SK-N-SH (cell line): ENCODE measurements around the gene TUBGCP2. TPM values are rescaled to one million over a fixed set of nuclear protein-coding genes. Genes with fewer than 3 reads are reported as not detected.

ENCODE experiments used
- CTCF ChIA-PET: fragments of 300-600, 350-600 bp; formaldehyde crosslinking; extraction: SDS; loops from one replicate; lab custom pipeline; 2021; lab: Yijun Ruan, JAX
- POLR2A ChIA-PET: fragments of 350-600 bp; sonication (Branson Sonifier 250); formaldehyde crosslinking; extraction: SDS; loops from one replicate; lab custom pipeline; 2020; ENCODE audit warnings: antibody characterized with exemption, inconsistent platforms; lab: Yijun Ruan, JAX
- DNase-seq: peaks from one replicate; pipeline ENCODE4 v3.0.0; 2012
- H2AFZ ChIP-seq: fragments of 200-600 bp; sonication (generic); 2 replicates; pipeline ENCODE4 v1.8.1; 2016; ENCODE audit warnings: antibody characterized with exemption, mild to moderate bottlenecking, low read depth
- H3F3A ChIP-seq: fragments of 200-600 bp; sonication (generic); replicated peaks from 2 replicates; pipeline ENCODE3; 2016; ENCODE audit warnings: antibody characterized with exemption, mild to moderate bottlenecking; ENCODE audit not compliant: insufficient read depth
- H3K27ac ChIP-seq, 2 experiments: fragments of 200-500 bp in 1 of 2; fragments of 200-600 bp in 1 of 2; sonication (Bioruptor generic) in 1 of 2; sonication (generic), shearing (Covaris generic) in 1 of 2; 2 replicates each; pipeline versions ENCODE4 v1.5.1 to v1.6.1; 2014 to 2016; ENCODE audit warnings: low read depth in 2 of 2, inconsistent platforms in 1 of 2, low read length in 1 of 2, mild to moderate bottlenecking in 1 of 2, mixed read lengths in 1 of 2
- H3K27me3 ChIP-seq: fragments of 200-600 bp; sonication (generic), shearing (Covaris generic); 2 replicates; pipeline ENCODE4 v1.6.1; 2016; ENCODE audit warnings: mixed run types; ENCODE audit not compliant: insufficient read depth
- H3K36me3 ChIP-seq, 2 experiments: fragments of 200-500 bp in 1 of 2; fragments of 200-600 bp in 1 of 2; sonication (Bioruptor generic) in 1 of 2; sonication (generic) in 1 of 2; replicated peaks in 1 of 2; 2 replicates each; pipeline versions ENCODE3 to v1.5.1; 2014 to 2016; ENCODE audit warnings: low read length in 1 of 2, mild to moderate bottlenecking in 1 of 2; ENCODE audit not compliant: insufficient read depth in 2 of 2, control insufficient read depth in 1 of 2
- H3K4me1 ChIP-seq, 2 experiments: fragments of 200-500 bp in 1 of 2; fragments of 200-600 bp in 1 of 2; sonication (Bioruptor generic) in 1 of 2; sonication (generic), shearing (Covaris generic) in 1 of 2; 2 replicates each; pipeline versions ENCODE4 v1.5.1 to v1.6.1; 2014 to 2016; ENCODE audit warnings: low read depth in 1 of 2, low read length in 1 of 2, mixed run types in 1 of 2; ENCODE audit not compliant: insufficient read depth in 2 of 2, control insufficient read depth in 1 of 2
- H3K4me2 ChIP-seq: fragments of 200-600 bp; sonication (generic), shearing (Covaris generic); 2 replicates; pipeline ENCODE4 v1.6.1; 2017; ENCODE audit warnings: mixed run types
- H3K4me3 ChIP-seq, 2 experiments: fragments of 200-500 bp in 1 of 2; fragments of 200-600 bp in 1 of 2; sonication (Bioruptor generic) in 1 of 2; sonication (generic), shearing (Covaris generic) in 1 of 2; 2 replicates each; pipeline versions ENCODE4 v1.5.1 to v1.8.1; 2014 to 2016; ENCODE audit warnings: low read depth in 2 of 2, inconsistent platforms in 1 of 2, low read length in 1 of 2, mild to moderate bottlenecking in 1 of 2, mixed read lengths in 1 of 2, moderate library complexity in 1 of 2
- H3K79me2 ChIP-seq: fragments of 200-600 bp; sonication (generic); 2 replicates; pipeline ENCODE4 v1.8.1; 2017; ENCODE audit warnings: mild to moderate bottlenecking; ENCODE audit not compliant: insufficient read depth
- H3K9ac ChIP-seq: fragments of 200-600 bp; sonication (generic); 2 replicates; pipeline ENCODE4 v1.6.1; 2017; ENCODE audit warnings: mixed run types
- H3K9me2 ChIP-seq: fragments of 200-600 bp; sonication (generic); 2 replicates; pipeline ENCODE4 v1.6.1; 2017; ENCODE audit warnings: mixed run types
- H3K9me3 ChIP-seq: fragments of 200-600 bp; sonication (generic); 2 replicates; pipeline ENCODE4 v1.6.1; 2017; ENCODE audit warnings: mixed run types, mild to moderate bottlenecking, moderate library complexity
- H4K20me1 ChIP-seq: fragments of 200-600 bp; sonication (generic); 2 replicates; pipeline ENCODE4 v1.6.1; 2017; ENCODE audit warnings: mild to moderate bottlenecking, mixed run types; ENCODE audit not compliant: insufficient read depth
- ELF1 ChIP-seq: IDR thresholded peaks from 2 replicates; pipeline ENCODE4 v1.4.0; 2012
- JUND ChIP-seq: IDR thresholded peaks from 2 replicates; pipeline ENCODE4 v1.4.0; 2012
- MEF2A ChIP-seq: IDR thresholded peaks from 2 replicates; pipeline ENCODE4 v1.4.0; 2012; ENCODE audit warnings: low read depth, borderline replicate concordance
- RCOR1 ChIP-seq: fragments of 150-350 bp; IDR thresholded peaks from 2 replicates; pipeline ENCODE4 v1.6.1; 2017; ENCODE audit warnings: antibody characterized with exemption, low read length
- SIN3A ChIP-seq: IDR thresholded peaks from 2 replicates; pipeline ENCODE4 v1.6.1; 2012; ENCODE audit warnings: low read depth, mild to moderate bottlenecking, low read length, moderate library complexity, borderline replicate concordance
- TEAD4 ChIP-seq: IDR thresholded peaks from 2 replicates; pipeline ENCODE4 v1.4.0; 2012; ENCODE audit warnings: mild to moderate bottlenecking, borderline replicate concordance; ENCODE audit not compliant: insufficient read depth
- WGBS: methylation state at CpG from one replicate; pipeline ENCODE4 v1.1.6; 2017; ENCODE audit warnings: low lambda C conversion rate; 5-methylcytosine and 5-hydroxymethylcytosine counted together
- polyA plus RNA-seq, 3 experiments: library from polyadenylated mRNA; depleted of rRNA; stranded (reverse); fragments of >200 nt; gene quantifications; 2 replicates each; pipeline ENCODE4 v1.2.3, GENCODE V29; 2012
- small RNA-seq, 7 experiments: library from RNA; depleted of rRNA; stranded (forward); fragments of <200 nt; gene quantifications; one replicate each; pipeline ENCODE3, GENCODE V24; 2012
- TF ChIP-seq, protein P1 (sequence below): fragments of 200-600 bp; sonication (generic); IDR thresholded peaks from 2 replicates; pipeline ENCODE4 v1.6.1; 2017; ENCODE audit warnings: antibody characterized with exemption, mild to moderate bottlenecking, moderate library complexity

TUBGCP2 gene
- polyA plus RNA-seq, 1 of the 3 experiments (the other 2 are of a cell fraction): 49.1 TPM

DNA sequence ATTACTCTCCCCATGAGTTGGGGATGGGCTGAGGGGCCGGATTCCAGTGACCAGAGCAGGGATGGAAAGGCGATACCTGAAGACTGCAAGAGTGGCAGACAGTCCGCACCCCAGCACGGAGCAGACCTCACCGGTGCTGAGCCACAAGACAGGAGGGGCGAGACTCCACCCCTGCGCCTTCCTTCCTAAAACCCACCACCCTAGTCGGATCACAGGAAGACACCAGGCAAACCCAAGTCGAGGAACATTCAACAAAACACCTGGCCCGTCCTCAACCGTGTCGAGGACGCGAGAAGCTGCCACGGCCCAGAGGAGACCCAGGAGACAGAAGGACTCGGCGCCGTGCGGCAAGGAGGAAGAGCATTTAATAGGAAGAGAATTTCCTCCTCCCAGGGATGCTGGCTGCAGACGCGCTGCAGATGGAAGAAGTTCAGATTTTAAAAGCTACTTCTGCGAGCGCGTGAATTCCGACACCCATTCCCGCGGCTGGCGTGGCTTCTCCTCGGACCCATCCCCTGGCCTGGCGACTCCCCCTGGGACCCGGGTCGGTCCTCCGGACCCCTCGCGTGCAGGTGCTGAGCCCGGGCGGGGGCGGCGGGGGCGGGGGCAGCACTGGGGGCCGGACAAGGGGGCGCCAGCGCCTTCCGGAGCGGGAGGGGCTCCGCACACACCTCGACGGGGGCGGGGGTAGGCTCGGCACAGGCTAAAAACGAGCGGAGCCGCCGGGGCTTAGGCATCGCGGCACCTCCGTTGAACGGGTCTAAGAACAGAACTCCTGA, 79.2 kb downstream of the TUBGCP2 start:
- H3K79me2 ChIP-seq: no peaks in the 10 kb centered on the region
- H4K20me1 ChIP-seq: no peaks in the 10 kb centered on the region
- WGBS: 48% methylated on average over 22 of the region's 58 CpGs
- H3K36me3 ChIP-seq: no peaks in the 10 kb centered on the region
- H2AFZ ChIP-seq: no peak overlapping the region
- ChIA-PET POLR2A (no interaction called here), CTCF (interaction anchor here (1.2 kb wide), 1 partner anchor 86 kb away, joined by 3 read pairs; no protein-coding TSS in a partner anchor)
- H3K9me2 ChIP-seq: no peaks in the 10 kb centered on the region
- no peak overlapping the region for H3K4me3 ChIP-seq
- H3K4me2 ChIP-seq: no peak overlapping the region
- H3F3A ChIP-seq: no peaks in the 10 kb centered on the region
- H3K27ac ChIP-seq: no peak overlapping the region
- no peak for TF ChIP-seq ELF1
- no peak for TF ChIP-seq SIN3A
- TF ChIP-seq TEAD4: no peak
- TF ChIP-seq RCOR1: no peak
- TF ChIP-seq JUND: no peak
- TF ChIP-seq, protein P1, sequence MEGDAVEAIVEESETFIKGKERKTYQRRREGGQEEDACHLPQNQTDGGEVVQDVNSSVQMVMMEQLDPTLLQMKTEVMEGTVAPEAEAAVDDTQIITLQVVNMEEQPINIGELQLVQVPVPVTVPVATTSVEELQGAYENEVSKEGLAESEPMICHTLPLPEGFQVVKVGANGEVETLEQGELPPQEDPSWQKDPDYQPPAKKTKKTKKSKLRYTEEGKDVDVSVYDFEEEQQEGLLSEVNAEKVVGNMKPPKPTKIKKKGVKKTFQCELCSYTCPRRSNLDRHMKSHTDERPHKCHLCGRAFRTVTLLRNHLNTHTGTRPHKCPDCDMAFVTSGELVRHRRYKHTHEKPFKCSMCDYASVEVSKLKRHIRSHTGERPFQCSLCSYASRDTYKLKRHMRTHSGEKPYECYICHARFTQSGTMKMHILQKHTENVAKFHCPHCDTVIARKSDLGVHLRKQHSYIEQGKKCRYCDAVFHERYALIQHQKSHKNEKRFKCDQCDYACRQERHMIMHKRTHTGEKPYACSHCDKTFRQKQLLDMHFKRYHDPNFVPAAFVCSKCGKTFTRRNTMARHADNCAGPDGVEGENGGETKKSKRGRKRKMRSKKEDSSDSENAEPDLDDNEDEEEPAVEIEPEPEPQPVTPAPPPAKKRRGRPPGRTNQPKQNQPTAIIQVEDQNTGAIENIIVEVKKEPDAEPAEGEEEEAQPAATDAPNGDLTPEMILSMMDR: no peak
- TF ChIP-seq MEF2A: no peak
- no peaks in the 10 kb centered on the region for H3K4me1 ChIP-seq
- no peak for DNase-seq
- H3K9ac ChIP-seq: no peak overlapping the region
- peaks cover 50% of the 10 kb centered on the region for H3K27me3 ChIP-seq
- H3K9me3 ChIP-seq: no peaks in the 10 kb centered on the region

Small RNA genes within 50 kb of the gene (small RNA-seq; reads per million reads assigned to genes)
- gene BANF1P2: 0 to 0.39 (median 0) reads per million in 7 experiments

Other genes with a start within 250 kb of the TUBGCP2 start
- not detected in 2 replicates for gene ADGRA1, start 220.9 kb downstream of the TUBGCP2 start, polyA plus RNA-seq (2012; rRNA removed)
- 1.4 TPM in 2 replicates for gene KNDC1, start 148.7 kb downstream of the TUBGCP2 start, polyA plus RNA-seq (2012; rRNA removed)
- gene UTF1, start 78.7 kb downstream of the TUBGCP2 start, polyA plus RNA-seq (2012; rRNA removed): not detected in 2 replicates
- not detected in 2 replicates for gene VENTX, start 71.0 kb downstream of the TUBGCP2 start, polyA plus RNA-seq (2012; rRNA removed)
- gene ADAM8, start 32.0 kb downstream of the TUBGCP2 start, polyA plus RNA-seq (2012; rRNA removed): 1.6 and 1.7 TPM in 2 replicates
- 43.5 and 62.3 TPM in 2 replicates for gene ZNF511, start within 50 bp of the TUBGCP2 start, polyA plus RNA-seq (2012; rRNA removed)
- 3.3 TPM in 2 replicates for gene CALY, start 28.0 kb upstream of the TUBGCP2 start, polyA plus RNA-seq (2012; rRNA removed)
- gene PRAP1, start 38.5 kb upstream of the TUBGCP2 start, polyA plus RNA-seq (2012; rRNA removed): 1.9 and 2.3 TPM in 2 replicates
- gene FUOM, start 49.1 kb upstream of the TUBGCP2 start, polyA plus RNA-seq (2012; rRNA removed): 25.3 and 32.5 TPM in 2 replicates
- gene ECHS1, start 64.5 kb upstream of the TUBGCP2 start, polyA plus RNA-seq (2012; rRNA removed): 72.1 and 97.8 TPM in 2 replicates
- 6.2 and 6.6 TPM in 2 replicates for gene PAOX, start 70.4 kb upstream of the TUBGCP2 start, polyA plus RNA-seq (2012; rRNA removed)
- gene MTG1, start 85.3 kb upstream of the TUBGCP2 start, polyA plus RNA-seq (2012; rRNA removed): 86.4 and 90.7 TPM in 2 replicates
- 0.78 and 1.2 TPM in 2 replicates for gene SPRN, start 115.8 kb upstream of the TUBGCP2 start, polyA plus RNA-seq (2012; rRNA removed)
- gene SCART1, start 145.1 kb upstream of the TUBGCP2 start, polyA plus RNA-seq (2012; rRNA removed): 2.1 and 3.4 TPM in 2 replicates
- 0.61 and 1.3 TPM in 2 replicates for gene CYP2E1, start 218.5 kb upstream of the TUBGCP2 start, polyA plus RNA-seq (2012; rRNA removed)